GM12891 (cell line): Measurements from ENCODE around the gene TECTA.

Experiments used
- POLR2A ChIP-seq: IDR thresholded peaks from 2 replicates; pipeline ENCODE4 v1.6.1; 2011; ENCODE audit warnings: low read depth, low read length, control low read depth
- POLR2AphosphoS5 ChIP-seq: IDR thresholded peaks from 2 replicates; pipeline ENCODE4 v1.6.1; 2011; ENCODE audit warnings: low read depth, low read length, control low read depth
- TAF1 ChIP-seq: IDR thresholded peaks from 2 replicates; pipeline ENCODE4 v1.6.1; 2011; ENCODE audit warnings: low read depth, low read length, control low read depth

DNA sequence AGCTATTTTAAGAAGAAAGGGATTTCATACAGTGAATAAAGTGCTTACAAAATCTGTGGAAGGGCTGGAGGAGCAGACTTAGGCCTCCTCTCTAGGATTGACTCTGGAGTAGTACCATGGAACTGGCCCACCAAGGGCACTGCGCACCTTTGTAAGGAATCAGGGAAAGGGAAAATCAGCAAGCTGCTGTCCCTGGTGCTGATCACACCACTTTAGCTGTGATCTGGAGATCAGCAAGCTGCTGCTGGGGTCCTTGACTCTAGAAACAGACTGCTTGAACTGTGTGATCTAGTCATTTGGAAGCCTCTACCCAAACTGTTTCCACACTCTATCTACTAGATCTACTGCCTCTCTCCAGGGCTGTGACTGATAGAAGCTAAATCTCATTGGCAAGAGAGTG is 18.4 kb upstream of the TECTA start:
- TF ChIP-seq POLR2A (no peak), POLR2AphosphoS5 (no peak), TAF1 (no peak)
